Hematopoietic multipotent progenitor cell treated with erythropoietin and hydrocortisone succinate and interleukin-3 and kit ligand, for 4 days (in vitro differentiated cells): ENCODE measurements around the gene ANKRD37.
"Not testable (repeated sequence)": the region's sequence is repeated elsewhere in the genome, so short reads cannot be mapped to it uniquely, and the experiment has no call there.

Experiments
- DNase-seq: peaks from one replicate; pipeline ENCODE4 v3.0.0-alpha.2; 2015

ANKRD37 gene, protein sequence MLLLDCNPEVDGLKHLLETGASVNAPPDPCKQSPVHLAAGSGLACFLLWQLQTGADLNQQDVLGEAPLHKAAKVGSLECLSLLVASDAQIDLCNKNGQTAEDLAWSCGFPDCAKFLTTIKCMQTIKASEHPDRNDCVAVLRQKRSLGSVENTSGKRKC

DNA sequence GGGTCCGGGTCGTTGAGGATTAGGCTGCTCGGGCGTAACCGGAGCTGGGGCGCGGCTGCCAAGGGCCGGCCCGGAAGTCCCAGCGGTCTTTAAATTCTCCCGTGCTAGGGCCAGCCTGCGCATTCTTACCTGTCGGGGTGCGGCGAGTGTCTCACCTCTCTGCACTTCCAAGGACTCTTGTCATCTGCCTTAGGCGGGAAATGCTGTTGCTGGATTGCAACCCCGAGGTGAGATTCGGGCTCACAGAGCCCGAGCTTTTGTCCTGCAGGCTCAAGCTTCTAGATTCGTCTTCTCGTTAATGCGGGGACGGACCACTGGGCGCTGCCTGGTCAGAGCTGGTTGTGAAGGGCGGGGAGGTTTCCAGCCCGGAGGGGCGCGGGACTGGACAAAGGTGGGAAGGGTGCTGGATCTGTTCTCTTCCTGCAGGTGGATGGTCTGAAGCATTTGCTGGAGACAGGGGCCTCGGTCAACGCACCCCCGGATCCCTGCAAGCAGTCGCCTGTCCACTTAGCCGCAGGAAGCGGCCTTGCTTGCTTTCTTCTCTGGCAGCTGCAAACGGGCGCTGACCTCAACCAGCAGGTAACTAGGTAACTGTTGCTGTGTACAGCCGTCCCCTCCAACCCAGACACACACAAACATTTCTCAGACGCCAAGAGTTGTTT is at the start of gene ANKRD37:
Gene ANKRD37, plus strand, starts transcription at position 118 of the 662 bp plus-strand sequence. Its CDS starts 83 bp downstream, at position 201.
- no peak for DNase-seq

DNA sequence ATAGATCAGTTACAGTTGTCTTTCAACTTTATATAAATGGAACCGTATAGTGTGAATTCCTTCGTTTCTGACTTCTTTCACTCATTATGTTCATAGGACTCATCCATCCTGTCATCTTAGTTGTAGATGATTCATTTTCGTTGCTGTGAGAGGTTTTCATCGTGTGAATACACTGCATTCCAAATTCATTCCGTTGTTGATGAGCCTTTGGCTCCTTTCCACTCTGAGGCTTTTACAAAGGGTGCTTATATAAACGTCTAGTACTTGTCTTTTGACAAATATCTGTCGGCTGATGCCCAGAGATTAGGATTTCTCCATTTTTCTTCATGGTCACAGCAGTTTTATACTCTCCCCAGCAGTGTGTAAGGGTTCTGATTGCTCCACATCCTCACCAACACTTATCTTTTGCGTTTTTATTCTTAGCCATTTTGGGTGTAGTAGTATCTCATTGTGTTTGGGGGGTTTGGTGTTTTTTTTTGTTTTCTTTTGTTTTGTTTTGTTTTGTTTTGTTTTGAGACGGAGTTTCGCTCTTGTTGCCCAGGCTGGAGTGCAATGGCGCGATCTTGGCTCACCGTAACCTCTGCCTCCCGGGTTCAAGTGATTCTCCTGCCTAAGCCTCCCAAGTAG is 49.6 kb upstream of the ANKRD37 start:
- DNase-seq, result no peak

DNA sequence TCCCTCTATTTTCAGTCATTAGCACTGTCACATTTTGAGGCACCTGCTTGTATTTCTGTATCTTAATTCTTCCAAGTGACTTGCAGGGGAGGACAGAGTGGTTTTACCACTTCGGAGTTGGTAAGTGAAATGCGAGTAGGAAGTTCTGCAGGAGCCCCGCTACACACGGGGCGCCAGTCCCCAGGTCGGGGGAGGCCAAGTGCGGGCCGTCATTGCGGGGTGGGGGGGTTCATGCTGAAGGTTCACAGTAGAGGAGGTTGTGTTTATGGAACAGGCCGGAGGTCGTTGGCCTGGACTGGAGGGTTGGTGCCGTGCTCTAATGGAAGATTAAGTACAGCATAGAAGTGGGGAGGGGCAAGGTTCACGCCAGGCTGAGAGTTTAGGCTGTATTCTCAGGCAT is 45.0 kb upstream of the ANKRD37 start:
- DNase-seq, result no peak

DNA sequence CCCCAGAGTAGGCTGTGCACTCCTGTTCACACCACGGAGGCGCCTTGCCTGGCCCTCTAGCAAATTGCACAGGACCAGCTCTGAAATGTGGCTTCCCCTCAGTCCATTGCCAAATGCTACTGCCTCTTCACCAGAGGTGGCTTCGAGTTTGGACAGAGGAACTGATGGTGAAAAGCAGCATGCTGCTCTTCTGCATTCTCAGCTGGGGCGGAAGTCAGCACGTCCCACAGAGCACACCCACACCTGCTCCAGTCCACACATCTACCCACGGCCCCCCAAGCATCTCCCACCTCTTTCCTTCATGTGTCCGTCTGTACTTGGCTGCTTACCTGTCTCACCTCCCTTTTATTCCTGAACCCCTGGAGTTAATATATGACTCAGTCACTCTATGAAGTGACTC is 44.4 kb upstream of the ANKRD37 start:
- no peak for DNase-seq

DNA sequence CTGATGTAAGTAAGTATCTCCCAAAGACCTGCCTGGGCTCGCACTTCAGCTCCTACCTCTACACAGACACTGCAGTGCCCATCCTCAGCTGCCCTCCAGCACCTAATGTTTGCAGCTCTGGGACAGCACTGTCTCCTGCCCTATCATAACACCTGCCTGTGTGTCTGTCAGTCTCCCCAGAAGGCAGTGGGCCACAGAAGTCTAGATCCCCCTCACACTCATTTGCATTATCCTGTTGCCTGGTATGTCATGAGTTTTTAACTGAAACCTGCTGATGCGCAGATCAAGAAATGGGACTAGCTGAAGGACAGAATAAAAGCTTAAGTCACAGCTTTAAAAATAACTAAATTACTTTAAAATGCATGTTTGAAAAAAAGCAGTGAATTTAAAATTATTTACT is 43.9 kb upstream of the ANKRD37 start:
- no peak for DNase-seq

DNA sequence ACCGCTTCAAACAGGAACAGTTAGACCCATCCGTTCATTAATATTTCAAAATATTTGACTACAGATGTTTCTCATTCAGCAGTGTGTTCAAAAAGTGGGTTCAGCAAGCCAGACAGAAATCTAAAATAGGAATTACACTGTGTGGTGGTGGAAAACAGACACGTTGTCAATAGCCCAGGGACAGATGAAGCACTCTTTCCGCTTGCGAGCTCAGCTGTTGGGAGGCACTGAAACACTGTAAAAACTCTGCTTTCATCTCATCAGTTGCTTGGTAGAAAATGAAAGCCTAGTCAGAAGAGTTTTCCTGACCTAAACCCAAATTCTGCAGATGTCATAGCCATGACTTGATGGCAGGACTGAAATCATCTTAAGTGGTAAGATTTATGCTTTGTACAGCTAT is 39.4 kb upstream of the ANKRD37 start:
- no peak for DNase-seq

DNA sequence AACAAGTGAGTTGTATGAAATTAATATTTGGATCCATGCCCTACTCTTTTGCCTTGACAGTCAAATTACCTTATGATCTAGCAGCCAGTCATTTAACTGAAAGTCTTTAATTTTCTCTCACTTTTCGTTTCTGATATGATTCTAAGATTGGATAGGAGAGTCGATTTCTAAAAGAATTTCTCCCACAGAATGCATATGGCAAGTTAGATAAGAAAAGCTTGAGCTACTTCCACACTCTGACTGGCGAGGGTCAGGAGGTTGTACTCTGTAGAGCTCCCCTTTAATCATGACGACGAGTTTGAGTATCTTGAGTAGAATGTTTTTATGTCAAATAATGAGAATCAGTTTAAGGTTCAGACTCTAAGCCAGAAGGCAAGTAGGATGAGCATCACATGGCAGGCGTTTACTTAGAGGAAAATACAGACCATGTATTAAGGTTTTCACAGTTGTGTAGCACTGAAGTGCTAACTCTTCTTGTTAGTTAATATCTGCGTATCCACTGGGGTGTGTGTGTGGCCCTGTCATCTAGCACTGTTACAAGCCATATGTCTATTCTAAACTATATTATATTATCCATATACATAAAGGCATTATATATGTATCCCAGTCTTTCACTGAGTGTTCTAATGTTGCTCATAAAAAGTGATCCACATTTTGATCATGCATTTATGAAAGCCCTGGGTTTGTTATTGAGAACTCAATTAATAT is 38.8 kb upstream of the ANKRD37 start:
- DNase-seq, result peak; percentile 57

DNA sequence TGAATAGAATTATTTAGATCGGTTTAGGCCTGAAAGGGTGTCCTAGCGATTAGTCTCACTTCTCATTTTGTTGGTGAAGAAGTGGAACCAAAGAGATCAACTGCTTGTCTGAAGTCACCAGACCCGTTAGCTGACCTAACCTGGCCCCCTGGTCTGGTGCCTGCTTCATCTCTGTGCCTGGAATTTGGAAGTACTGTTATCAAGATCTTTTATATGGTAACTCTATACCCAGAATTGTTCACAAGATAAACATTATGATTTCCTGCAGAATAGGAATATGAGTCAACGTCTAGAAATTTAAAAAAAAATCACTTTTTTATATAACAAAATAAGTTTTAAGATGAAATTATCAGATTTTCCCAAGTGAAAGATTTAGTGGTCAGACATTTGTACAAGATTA is 38.1 kb upstream of the ANKRD37 start:
- DNase-seq, result no peak

DNA sequence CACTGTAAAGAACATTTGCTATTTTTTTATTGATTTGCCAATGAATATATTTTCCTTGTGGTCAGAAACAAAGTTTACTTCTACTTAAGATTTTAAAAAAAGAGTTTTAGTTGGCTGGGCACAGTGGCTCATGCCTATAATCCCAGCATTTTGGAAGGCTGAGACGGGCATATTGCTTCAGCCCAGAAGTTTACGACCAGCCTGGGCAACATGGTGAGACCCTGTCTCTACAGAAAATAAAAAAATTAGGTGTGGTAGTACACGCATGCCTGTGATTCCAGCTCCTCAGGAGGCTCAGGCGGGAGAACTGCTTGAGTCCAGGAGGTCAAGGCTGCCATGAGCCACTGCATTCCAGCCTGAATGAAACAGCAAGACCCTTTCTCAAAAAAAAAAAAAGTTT is 37.7 kb upstream of the ANKRD37 start:
- DNase-seq, result no peak

DNA sequence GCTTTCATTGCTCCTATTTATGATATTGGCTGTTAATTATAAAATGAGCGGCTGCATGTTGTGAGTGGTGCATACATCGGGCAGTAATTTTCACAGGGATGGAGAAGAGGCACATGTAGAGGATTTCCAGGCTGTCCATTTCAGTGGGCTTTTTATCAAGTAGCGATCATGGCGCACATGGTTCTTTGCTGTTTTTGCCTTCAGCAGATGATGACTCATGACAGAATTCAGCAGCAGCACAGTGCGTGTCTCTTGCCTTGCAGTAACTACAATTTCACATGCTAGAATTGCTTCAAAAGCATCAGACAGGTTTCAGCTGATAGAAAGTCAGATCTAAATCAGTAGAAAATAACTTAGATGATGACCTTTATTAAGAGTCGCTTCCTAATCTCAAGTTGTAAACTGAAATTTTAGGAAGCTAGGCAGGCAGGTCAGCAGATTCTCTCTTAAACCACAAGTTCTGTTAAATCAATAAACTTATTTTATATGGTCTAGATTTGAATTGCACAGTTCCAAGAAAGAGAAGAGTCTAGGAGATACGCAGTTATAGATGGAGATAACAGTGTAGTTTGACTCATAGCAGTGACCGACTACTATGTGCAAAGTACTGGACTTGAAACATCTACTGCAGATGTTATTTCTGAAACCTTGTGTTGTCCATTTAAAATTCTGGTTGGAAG is 36.7 kb upstream of the ANKRD37 start:
- DNase-seq, result peak; percentile 35

DNA sequence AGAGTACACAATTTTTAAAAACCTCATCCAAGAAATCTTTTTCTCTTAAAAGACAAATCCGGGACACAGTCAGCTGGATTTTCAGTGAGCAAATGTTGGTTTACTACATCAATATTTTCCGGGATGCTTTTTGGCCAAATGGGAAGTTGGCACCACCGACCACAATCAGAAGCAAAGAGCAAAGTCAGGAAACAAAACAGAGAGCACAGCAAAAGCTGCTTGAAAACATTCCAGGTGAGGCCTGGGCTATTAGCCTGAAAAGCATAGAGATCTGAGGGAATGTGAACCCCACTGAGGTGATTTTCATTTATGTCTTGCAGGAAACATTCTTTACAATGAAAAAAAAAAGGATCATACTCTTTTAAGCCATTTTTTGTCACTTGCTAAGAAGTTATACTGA is 34.8 kb upstream of the ANKRD37 start:
- no peak for DNase-seq

DNA sequence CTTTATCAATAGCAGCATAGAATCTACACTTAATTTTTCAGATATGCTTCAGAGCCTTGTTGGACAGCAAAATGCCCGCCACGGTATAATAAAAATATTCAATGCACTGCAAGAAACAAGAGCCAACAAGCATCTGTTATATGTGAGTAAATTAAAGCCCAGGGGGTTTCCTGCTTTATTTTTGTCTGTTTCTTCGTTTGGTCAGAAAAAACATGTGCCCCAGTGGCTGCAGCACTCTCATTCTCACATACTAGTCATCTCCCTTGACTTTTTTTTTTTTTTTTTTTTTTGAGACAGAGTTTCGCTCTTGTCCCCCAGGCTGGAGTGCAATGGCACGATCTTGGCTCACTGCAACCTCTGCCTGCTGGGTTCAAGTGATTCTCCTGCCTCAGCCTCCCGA is 34.1 kb upstream of the ANKRD37 start:
- not testable (repeated sequence) for DNase-seq

DNA sequence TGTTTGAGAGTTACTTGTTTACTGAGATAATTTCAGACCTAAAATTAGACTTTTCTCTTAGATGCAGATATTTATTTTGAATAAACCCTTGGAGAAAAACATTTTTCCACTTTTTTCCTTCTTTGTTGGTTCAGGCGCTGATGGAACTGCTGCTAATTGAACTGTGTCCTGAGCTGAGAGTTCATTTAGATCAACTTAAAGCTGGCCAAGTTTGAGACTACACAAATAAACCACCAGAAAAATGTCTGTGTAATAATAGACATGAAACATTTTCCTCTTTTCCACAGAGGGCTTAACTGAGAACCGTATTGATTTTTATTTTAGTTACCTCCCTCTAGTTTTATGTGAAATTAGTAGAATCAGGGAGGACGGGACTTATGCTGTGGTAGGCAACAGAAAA is 33.4 kb upstream of the ANKRD37 start:
- DNase-seq, result no peak

DNA sequence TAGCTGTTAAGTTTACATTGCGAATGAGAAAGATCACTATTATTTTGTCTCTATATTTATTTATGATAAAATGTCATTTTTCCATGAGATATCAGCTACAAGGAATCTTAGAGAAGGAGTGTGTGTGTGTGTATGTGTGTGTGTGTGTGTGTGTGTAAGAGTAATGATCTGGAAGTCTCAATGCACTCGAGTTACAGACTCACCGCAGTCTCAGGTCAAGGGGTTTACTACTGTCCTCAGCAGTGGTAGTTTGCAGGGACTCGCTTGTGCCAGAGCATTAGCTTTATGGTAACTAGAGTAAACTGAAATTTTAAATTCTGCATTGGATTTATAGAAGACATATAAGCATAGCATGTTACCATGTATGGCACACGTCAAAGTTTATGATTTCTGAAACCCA is 31.8 kb upstream of the ANKRD37 start:
- no peak for DNase-seq

DNA sequence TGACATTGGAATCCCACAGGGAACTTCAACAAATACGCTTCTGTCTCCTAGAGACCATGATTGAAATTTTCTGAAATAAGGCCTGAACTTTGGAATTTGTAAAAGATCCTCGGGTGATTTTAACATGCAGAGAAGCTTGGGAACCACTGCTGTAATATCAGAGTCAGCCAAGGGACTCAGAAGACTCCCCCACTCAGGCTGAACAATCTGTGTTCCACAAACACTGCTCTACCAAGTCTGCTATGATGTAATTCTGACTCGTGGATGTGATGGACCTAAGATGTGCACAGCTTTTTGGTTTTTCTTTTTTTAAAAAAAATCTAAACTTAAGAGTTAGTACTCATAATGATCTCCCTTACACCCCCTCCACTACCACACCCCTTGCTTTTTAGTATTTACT is 26.9 kb upstream of the ANKRD37 start:
- no peak for DNase-seq

DNA sequence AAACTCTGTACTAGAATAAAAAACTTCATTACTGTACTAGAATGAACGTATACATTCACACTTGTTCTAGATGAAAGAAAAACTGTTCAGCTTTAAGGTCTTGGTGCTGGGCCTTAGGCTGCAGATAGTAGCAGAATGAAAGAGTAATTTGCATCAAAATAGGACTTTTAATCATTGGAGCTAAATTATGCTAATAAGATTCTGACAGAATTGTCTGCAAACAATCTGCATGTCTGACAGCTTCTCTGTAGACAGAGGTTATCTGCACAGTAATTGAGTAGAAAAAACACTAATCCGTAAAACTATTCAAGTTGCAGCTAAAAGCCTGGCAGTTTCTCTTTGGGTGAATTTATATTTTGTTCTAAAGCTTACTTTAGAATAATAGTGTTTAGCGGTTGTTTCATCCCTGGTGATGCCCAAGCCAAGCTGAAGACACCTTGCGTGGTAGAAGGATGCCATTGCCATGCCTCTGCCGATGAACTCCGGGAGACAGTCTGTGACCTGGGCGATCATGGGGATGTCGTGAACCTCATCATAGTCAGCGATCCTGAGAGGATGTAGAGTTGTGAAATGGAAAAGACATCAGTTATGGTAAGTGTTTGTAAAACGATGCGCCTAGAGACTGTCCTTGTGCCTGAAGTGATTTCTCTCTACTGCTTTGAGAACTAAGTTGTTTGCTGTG is 26.2 kb upstream of the ANKRD37 start:
- DNase-seq, result no peak

DNA sequence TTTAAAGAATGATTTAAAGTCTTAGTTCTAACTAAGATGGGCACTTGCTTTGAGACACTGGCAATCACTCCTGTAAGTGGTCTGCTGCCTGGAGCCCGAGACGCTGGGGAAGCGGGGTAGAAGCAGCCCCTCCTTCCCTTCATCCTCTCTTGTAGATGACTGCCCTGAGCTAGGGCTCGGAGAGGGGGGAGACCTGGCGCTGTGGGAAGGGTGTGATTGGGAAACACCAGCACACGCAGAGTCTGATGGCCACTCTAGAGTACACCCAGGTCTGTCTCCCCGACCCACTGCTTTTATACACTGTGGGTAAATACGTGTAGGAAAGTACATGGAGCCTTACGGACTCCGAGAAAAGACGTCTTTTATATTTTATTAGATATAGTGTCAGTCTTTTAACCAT is 24.9 kb upstream of the ANKRD37 start:
- no peak for DNase-seq

DNA sequence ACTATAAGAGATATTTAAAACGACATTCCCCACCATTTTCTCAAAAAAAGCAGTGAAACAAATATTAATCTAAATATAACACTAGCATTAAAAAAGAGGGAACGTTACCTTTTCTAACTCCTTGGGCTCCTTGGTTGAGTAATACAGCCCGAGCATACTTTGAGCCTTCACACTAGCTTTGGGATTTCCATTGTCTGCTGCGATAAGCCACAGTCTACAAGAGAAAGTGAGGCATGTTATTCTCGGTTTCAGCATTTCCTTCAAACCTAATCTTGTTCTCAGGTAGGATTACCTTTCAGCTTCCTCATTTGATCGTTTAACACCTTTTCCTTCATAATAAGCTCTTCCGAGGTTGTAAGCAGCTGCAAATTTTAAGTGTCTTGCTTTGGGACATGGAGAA is 22.6 kb upstream of the ANKRD37 start:
- no peak for DNase-seq

DNA sequence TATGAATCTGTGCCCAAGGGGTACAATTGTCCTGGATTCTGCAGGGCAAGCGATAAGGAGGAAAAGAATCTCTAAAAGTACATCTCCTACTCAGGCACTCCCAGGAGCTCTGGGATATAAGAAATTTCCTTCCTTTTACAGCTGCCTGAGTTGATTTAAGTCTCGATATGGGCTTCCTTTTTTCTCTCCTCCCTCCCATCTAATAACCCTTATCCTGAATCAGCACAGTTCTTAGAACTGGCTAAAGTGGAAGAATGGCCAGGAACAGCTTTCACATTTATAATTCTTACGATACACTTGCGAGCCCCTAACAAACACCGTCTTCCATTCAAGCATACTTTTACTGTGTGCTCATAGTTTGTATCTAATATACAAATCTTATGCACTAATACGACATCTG is 22.1 kb upstream of the ANKRD37 start:
- no peak for DNase-seq

DNA sequence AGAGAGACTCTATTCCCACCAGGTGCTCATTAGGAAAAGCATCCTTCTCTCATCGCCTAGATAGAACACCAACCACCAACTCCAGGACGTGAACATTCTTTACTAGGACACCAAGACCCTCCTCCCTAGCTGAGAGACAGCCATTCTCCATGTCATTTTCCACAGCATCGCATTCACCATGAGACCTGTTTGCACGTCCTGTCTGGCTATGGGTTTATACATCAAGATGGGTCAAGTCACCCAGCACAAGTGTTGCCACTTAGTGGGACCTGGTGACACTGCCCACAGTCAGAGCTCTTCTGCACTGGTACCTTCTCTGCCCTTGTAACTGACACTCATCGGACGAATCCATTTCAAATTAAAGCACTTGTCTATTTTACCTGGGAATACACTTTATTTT is 18.4 kb upstream of the ANKRD37 start:
- DNase-seq, result no peak

DNA sequence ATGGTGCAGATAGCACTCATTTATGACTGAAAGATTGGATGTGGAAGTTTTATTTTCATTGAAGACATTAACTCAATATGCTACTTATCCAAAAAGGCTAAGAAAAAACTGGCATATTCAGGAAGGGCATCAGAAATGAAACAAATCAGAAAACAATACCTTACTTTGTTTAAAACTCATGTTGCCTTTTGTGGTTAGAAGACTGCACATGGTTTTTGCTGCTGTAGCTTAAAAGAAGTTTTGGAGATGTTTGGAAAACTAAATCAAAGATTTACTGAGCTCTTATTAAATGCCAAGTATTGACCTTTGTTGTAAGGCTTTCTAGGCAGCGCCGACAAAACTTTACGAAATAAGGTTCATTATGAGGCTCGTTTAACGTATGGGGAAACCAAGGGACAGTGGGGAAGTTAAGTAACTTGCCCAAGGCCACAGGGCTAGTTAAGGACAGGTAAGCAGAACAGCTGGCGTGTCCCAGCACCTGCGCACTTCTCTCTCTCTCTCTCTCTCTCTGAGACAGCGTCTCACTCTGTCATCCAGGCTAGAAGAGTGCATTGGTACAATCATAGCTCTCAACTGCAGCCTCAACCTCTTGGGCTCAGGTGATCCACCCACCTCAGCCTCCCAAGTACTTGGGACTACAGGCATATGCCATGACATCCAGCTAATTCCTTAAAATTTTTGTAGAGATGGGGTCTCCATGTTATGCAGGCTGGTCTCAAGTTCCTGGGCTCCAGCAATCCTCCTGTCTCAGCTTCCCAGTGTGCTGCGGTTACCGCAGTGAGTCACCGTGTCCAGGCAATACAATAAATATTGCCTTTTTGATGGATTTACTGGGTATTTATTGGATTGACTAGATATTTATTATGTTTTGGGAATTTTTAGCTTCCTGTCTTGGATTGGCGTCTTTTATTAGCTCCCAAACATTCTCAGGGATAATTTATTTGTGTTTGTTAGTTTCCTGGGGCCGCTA is 17.0 kb upstream of the ANKRD37 start:
- DNase-seq, result no peak

DNA sequence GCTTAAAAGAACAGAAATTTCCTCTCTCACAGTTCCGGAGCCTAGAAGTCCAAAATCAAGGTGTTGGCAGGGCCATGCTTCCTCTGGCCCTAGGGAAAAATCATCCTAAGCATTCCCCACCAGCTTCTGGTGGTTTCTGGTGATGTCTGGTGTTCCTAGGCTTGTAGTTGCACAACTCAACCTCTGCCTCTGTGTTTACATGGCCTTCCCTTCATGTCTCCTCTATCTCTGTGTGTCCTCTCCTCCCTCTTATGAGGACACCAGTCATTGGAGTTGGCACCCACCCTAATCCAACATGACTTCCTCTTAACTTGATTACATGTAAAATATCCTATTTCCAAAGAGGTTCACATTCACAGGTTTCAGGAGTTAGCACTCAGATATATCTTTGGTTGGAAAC is 16.3 kb upstream of the ANKRD37 start:
- no peak for DNase-seq
